Ovary (tissue), 3 donors: ENCODE results near the gene C16orf54.
"Not testable (repeated sequence)": the region's sequence is repeated elsewhere in the genome, so short reads cannot be mapped to it uniquely, and the experiment has no call there.

Source experiments
- CTCF ChIP-seq, 3 donors: fragments of 450-650 bp in 2 of 3; fragments of 200-600 bp in 1 of 3; IDR thresholded peaks; one replicate each; pipeline versions ENCODE4 v1.5.1 to v1.8.0; 2016 to 2022; ENCODE audit warnings: antibody characterized with exemption in 3 of 3, mild to moderate bottlenecking in 1 of 3
- EP300 ChIP-seq: sonication (generic); formaldehyde crosslinking; IDR thresholded peaks from one replicate; pipeline ENCODE4 v1.6.1; 2017; ENCODE audit warnings: antibody characterized with exemption
- POLR2A ChIP-seq: fragments of 450-650 bp; IDR thresholded peaks from one replicate; pipeline ENCODE4 v1.6.1; 2017; ENCODE audit warnings: antibody characterized with exemption, mild to moderate bottlenecking, moderate library complexity
- donor health status: DM: no; HTN: no; CAD: no.

- not testable (repeated sequence) for TF ChIP-seq POLR2A; CTCF (IDR thresholded peaks at IDR 0.05); EP300
Observed at GRCh38 chr16:29707160-29707559, 38.6 kb downstream of the C16orf54 start.
